Left cardiac atrium (tissue), 4 donors: ENCODE results near the gene CD300LB. TPM values are rescaled to one million over a fixed set of nuclear protein-coding genes. Genes with fewer than 3 reads are reported as not detected.
"Not testable (repeated sequence)": the region's sequence is repeated elsewhere in the genome, so short reads cannot be mapped to it uniquely, and the experiment has no call there.

Experiments used
- ATAC-seq, 2 donors: fragments of 200-7000 bp; cut with Tn5 transposase; one replicate each; pipeline ENCODE4 v1.9.1; 2020; ENCODE audit warnings: mild to moderate bottlenecking in 2 of 2, moderate library complexity in 2 of 2
- DNase-seq: peaks from one replicate; pipeline ENCODE4 v3.0.0-alpha.2; 2020
- intact Hi-C, 2 donors: fragments of 100-400 bp; cut with DNase I; formaldehyde crosslinking; loops; one replicate each; pipeline versions ENCODE4 v1.14.1 to v1.15.1; 2022 to 2023
- long read RNA-seq: library from polyadenylated mRNA; unstranded; transcript quantifications from one replicate; pipeline ENCODE4 v2.0.0, GENCODE V29; 2021
- total RNA-seq, 2 donors: library from RNA; stranded (reverse); fragmentation: NEBNext Ultra II Directional; extraction: Animal tissue kit (Norgen Biotek cat#: 25700); gene quantifications; one replicate each; pipeline ENCODE4 v1.2.1, GENCODE V29; 2021
- donor health status: DM: no; HTN: yes; CAD: no.
- donor health status: DM: no; HTN: yes; CAD: no; lungs with severe emphysema.
- donor health status: DM: yes; HTN: yes; CAD: no.
- donor health status: Dilated cardiomyopathy.

Gene CD300LB
- total RNA-seq, result under 1 TPM; 0.29 to 0.32 TPM
- long read RNA-seq, result 0 reads

GRCh38 chr17:74531231-74531761 lies at the start of gene CD300LB:
TSS of gene CD300LB (minus strand) at chr17:74531475. CDS start at chr17:74531350, 125 bp downstream.
- DNase-seq (peak; percentile 13), ATAC-seq (peak; percentile 14 to 23)
- intact Hi-C loops, result no loop called here

GRCh38 chr17:74579900-74580299 lies 48.6 kb upstream of the CD300LB start:
- DNase-seq, result no peak
- ATAC-seq, result no peak
- intact Hi-C loops, result no loop called here

GRCh38 chr17:74578979-74579378 lies 47.7 kb upstream of the CD300LB start:
- DNase-seq (no peak), ATAC-seq (no peak)
- intact Hi-C loops, result no loop called here

GRCh38 chr17:74574489-74575142 lies 43.3 kb upstream of the CD300LB start:
- no peak for ATAC-seq
- intact Hi-C loops, result no loop called here
- DNase-seq, result no peak

GRCh38 chr17:74573635-74574034 lies 42.4 kb upstream of the CD300LB start:
- intact Hi-C loops, result not testable (repeated sequence)

GRCh38 chr17:74573169-74573568 lies 41.9 kb upstream of the CD300LB start:
- intact Hi-C loops, result no loop called here
- DNase-seq (no peak), ATAC-seq (no peak)

More at GRCh38 chr17:74573635-74574034, 42.4 kb upstream of the CD300LB start:
- ATAC-seq, DNase-seq: not testable (repeated sequence)

- intact Hi-C loops, result no loop called here
- no peak for ATAC-seq
- DNase-seq, result no peak
Observed at GRCh38 chr17:74571621-74572270, 40.5 kb upstream of the CD300LB start.

- ATAC-seq, result peak; percentile 81 to 93
- intact Hi-C loops, result no loop called here
- DNase-seq, result peak; percentile 74
Observed at GRCh38 chr17:74569020-74570003, 38.0 kb upstream of the CD300LB start.

GRCh38 chr17:74568106-74568873 lies 37.0 kb upstream of the CD300LB start:
- intact Hi-C loops, result no loop called here
- DNase-seq (no peak), ATAC-seq (no peak)

GRCh38 chr17:74567397-74567796 lies 36.1 kb upstream of the CD300LB start, which contains the start of gene CD300H:
TSS of gene CD300H (minus strand) at chr17:74567509.
- ATAC-seq (peak in 1 of 2 donors; percentile 20), DNase-seq (no peak)
- intact Hi-C loops, result no loop called here

GRCh38 chr17:74566132-74566753 lies 35.0 kb upstream of the CD300LB start:
- DNase-seq (peak; percentile 45), ATAC-seq (peak in 1 of 2 donors; percentile 14)
- intact Hi-C loops, result no loop called here

GRCh38 chr17:74565126-74565525 lies 33.9 kb upstream of the CD300LB start:
- intact Hi-C loops, result no loop called here
- no peak for ATAC-seq
- DNase-seq, result no peak

GRCh38 chr17:74563358-74563757 lies 32.1 kb upstream of the CD300LB start:
- no peak for DNase-seq
- intact Hi-C loops, result no loop called here
- ATAC-seq, result no peak

- intact Hi-C loops, result no loop called here
- DNase-seq (no peak), ATAC-seq (no peak)
Observed at GRCh38 chr17:74561586-74561985, 30.3 kb upstream of the CD300LB start.

- DNase-seq (no peak), ATAC-seq (no peak)
- intact Hi-C loops, result no loop called here
Observed at GRCh38 chr17:74558882-74559519, 27.7 kb upstream of the CD300LB start.

- intact Hi-C loops, ATAC-seq, DNase-seq: not testable (repeated sequence)
Observed at GRCh38 chr17:74558402-74558801, 27.1 kb upstream of the CD300LB start.

- ATAC-seq (no peak), DNase-seq (no peak)
- intact Hi-C loops, result no loop called here
Observed at GRCh38 chr17:74555427-74555940, 24.2 kb upstream of the CD300LB start.
